H1 (cell line): ENCODE results near the gene PRR7. TPM values are rescaled to one million over a fixed set of nuclear protein-coding genes. Genes with fewer than 3 reads are reported as not detected.

ENCODE experiments used
- CTCF ChIA-PET: fragments of 300-600 bp; sonication (Branson Sonifier 250); formaldehyde crosslinking; loops from one replicate; lab custom pipeline; 2021; ENCODE audit not compliant: partially characterized antibody; lab: Charles Lee
- POLR2A ChIA-PET: fragments of 300-600 bp; sonication (Branson Sonifier 250); formaldehyde crosslinking; loops from one replicate; lab custom pipeline; 2021; ENCODE audit warnings: inconsistent platforms; ENCODE audit not compliant: partially characterized antibody; lab: Charles Lee
- DNase-seq, 2 experiments: peaks; one replicate each; pipeline versions ENCODE4 v3.0.0 to v3.0.0-alpha.2; 2010 to 2022; ENCODE audit warnings: low spot score in 2 of 2, low read depth in 1 of 2, mixed read lengths in 1 of 2
- FAIRE-seq: peaks from 2 replicates; lab custom pipeline; 2011; peaks lifted over from hg19 to GRCh38; lab: Jason Lieb, UNC
- H2AFZ ChIP-seq: 2 replicates; pipeline ENCODE4 v1.8.1; 2012; ENCODE audit warnings: low read length, inconsistent platforms
- H2AK5ac ChIP-seq: 2 replicates; pipeline ENCODE4 v1.6.1; 2013; ENCODE audit warnings: low read depth, low read length
- H2BK120ac ChIP-seq: replicated peaks from 2 replicates; pipeline ENCODE3; 2013; ENCODE audit warnings: low read depth, low read length, inconsistent platforms
- H2BK12ac ChIP-seq: 2 replicates; pipeline ENCODE4 v1.6.1; 2013; ENCODE audit warnings: low read depth, low read length
- H2BK15ac ChIP-seq: 2 replicates; pipeline ENCODE4 v1.6.1; 2013; ENCODE audit warnings: low read length
- H2BK20ac ChIP-seq: 2 replicates; pipeline ENCODE4 v1.6.1; 2013; ENCODE audit warnings: low read length
- H2BK5ac ChIP-seq: 2 replicates; pipeline ENCODE4 v1.6.1; 2013; ENCODE audit warnings: low read depth, low read length
- H3K14ac ChIP-seq: 2 replicates; pipeline ENCODE4 v1.6.1; 2013; ENCODE audit warnings: inconsistent platforms; ENCODE audit not compliant: insufficient read length
- H3K18ac ChIP-seq: 2 replicates; pipeline ENCODE4 v1.6.1; 2013; ENCODE audit warnings: low read length; ENCODE audit errors: extremely low read depth
- H3K23ac ChIP-seq: 2 replicates; pipeline ENCODE4 v1.6.1; 2013; ENCODE audit warnings: inconsistent platforms; ENCODE audit not compliant: insufficient read length
- H3K23me2 ChIP-seq: 2 replicates; pipeline ENCODE4 v1.6.1; 2013; ENCODE audit warnings: low read depth, low read length
- H3K27ac ChIP-seq: 2 replicates; pipeline ENCODE4 v1.6.1; 2011; ENCODE audit warnings: low read depth, low read length, inconsistent platforms
- H3K27me3 ChIP-seq, 4 experiments: replicated peaks in 1 of 4; 1 replicate in 1 of 4; 2 replicates in 3 of 4; pipeline versions ENCODE4 v1.6.1 to v1.8.1; 2011 to 2013; ENCODE audit warnings: low read length in 3 of 4, mild to moderate bottlenecking in 3 of 4, inconsistent platforms in 2 of 4, mixed read lengths in 2 of 4, moderate library complexity in 1 of 4; ENCODE audit not compliant: control insufficient read depth in 3 of 4, insufficient read depth in 3 of 4; ENCODE audit errors: extremely low read depth in 1 of 4
- H3K36me3 ChIP-seq, 4 experiments: 2 replicates each; pipeline versions ENCODE4 v1.6.1 to v1.8.1; 2011 to 2013; ENCODE audit warnings: mild to moderate bottlenecking in 4 of 4, low read length in 3 of 4, moderate library complexity in 2 of 4, control low read depth in 1 of 4, inconsistent platforms in 1 of 4; ENCODE audit not compliant: insufficient read depth in 4 of 4, control insufficient read depth in 2 of 4
- H3K4ac ChIP-seq: replicated peaks from 2 replicates; pipeline ENCODE3; 2013; ENCODE audit warnings: low read length, low read depth, mixed read lengths, inconsistent platforms; ENCODE audit not compliant: insufficient read length
- H3K4me1 ChIP-seq, 4 experiments: replicated peaks in 1 of 4; 1 replicate in 1 of 4; 2 replicates in 3 of 4; pipeline versions ENCODE4 v1.6.1 to v1.8.1; 2011 to 2013; ENCODE audit warnings: low read length in 3 of 4, inconsistent platforms in 2 of 4, mixed read lengths in 1 of 4; ENCODE audit not compliant: insufficient read depth in 4 of 4, control insufficient read depth in 3 of 4
- H3K4me2 ChIP-seq, 2 experiments: 2 replicates each; pipeline versions ENCODE4 v1.6.1 to v1.8.1; 2011 to 2013; ENCODE audit warnings: low read depth in 2 of 2, low read length in 2 of 2, control low read depth in 1 of 2, inconsistent platforms in 1 of 2, mild to moderate bottlenecking in 1 of 2; ENCODE audit not compliant: insufficient read depth in 1 of 2
- H3K4me3 ChIP-seq, 4 experiments: fragments of 200-600, 300-600 bp in 1 of 4; sonication (generic), shearing (Covaris generic), sonication (Bioruptor Twin) in 1 of 4; 2 replicates each; pipeline versions ENCODE4 v1.5.1 to v1.8.1; 2011 to 2016; ENCODE audit warnings: low read length in 4 of 4, low read depth in 3 of 4, control low read depth in 2 of 4, inconsistent platforms in 2 of 4, mild to moderate bottlenecking in 2 of 4, mixed read lengths in 1 of 4, moderate library complexity in 1 of 4; ENCODE audit not compliant: insufficient read depth in 2 of 4; ENCODE audit errors: extremely low read depth in 1 of 4
- H3K56ac ChIP-seq: replicated peaks from 2 replicates; pipeline ENCODE3; 2013; ENCODE audit warnings: low read depth, mild to moderate bottlenecking, mixed read lengths, low read length, inconsistent platforms; ENCODE audit not compliant: insufficient read length
- H3K79me1 ChIP-seq: 2 replicates; pipeline ENCODE4 v1.6.1; 2013; ENCODE audit warnings: low read depth, low read length, control low read depth
- H3K79me2 ChIP-seq, 2 experiments: 2 replicates each; pipeline versions ENCODE4 v1.6.1 to v1.8.1; 2012 to 2013; ENCODE audit warnings: low read length in 2 of 2, mild to moderate bottlenecking in 2 of 2, inconsistent platforms in 1 of 2; ENCODE audit not compliant: insufficient read depth in 2 of 2, control insufficient read depth in 1 of 2
- H3K9ac ChIP-seq, 4 experiments: replicated peaks in 1 of 4; 1 replicate in 1 of 4; 2 replicates in 3 of 4; pipeline versions ENCODE4 v1.6.1 to v1.8.1; 2011 to 2013; ENCODE audit warnings: low read depth in 3 of 4, low read length in 3 of 4, control low read depth in 2 of 4, mild to moderate bottlenecking in 2 of 4, moderate library complexity in 2 of 4, inconsistent platforms in 1 of 4; ENCODE audit errors: extremely low read depth in 1 of 4
- H3K9me3 ChIP-seq, 2 experiments: 2 replicates each; pipeline versions ENCODE4 v1.6.1 to v1.8.1; 2012 to 2013; ENCODE audit warnings: mild to moderate bottlenecking in 2 of 2, moderate library complexity in 2 of 2, control low read depth in 1 of 2, inconsistent platforms in 1 of 2, low read depth in 1 of 2, low read length in 1 of 2, mixed read lengths in 1 of 2; ENCODE audit not compliant: insufficient read depth in 2 of 2
- H4K20me1 ChIP-seq, 2 experiments: replicated peaks in 1 of 2; 2 replicates each; pipeline versions ENCODE3 to v1.8.1; 2011 to 2013; ENCODE audit warnings: inconsistent platforms in 2 of 2, low read length in 2 of 2, mild to moderate bottlenecking in 1 of 2; ENCODE audit not compliant: insufficient read depth in 2 of 2, control insufficient read depth in 1 of 2
- H4K5ac ChIP-seq: 2 replicates; pipeline ENCODE4 v1.6.1; 2013; ENCODE audit warnings: low read length, low read depth, mixed read lengths, inconsistent platforms; ENCODE audit not compliant: insufficient read length
- H4K8ac ChIP-seq: 2 replicates; pipeline ENCODE4 v1.8.0; 2013; ENCODE audit warnings: mild to moderate bottlenecking, moderate library complexity, low read length, inconsistent platforms; ENCODE audit not compliant: insufficient read depth; ENCODE audit errors: extremely low read depth
- H4K91ac ChIP-seq: replicated peaks from 2 replicates; pipeline ENCODE3; 2013; ENCODE audit warnings: low read length, mixed read lengths, inconsistent platforms; ENCODE audit not compliant: insufficient read length
- ATF2 ChIP-seq: IDR thresholded peaks from 2 replicates; pipeline ENCODE4 v1.6.1; 2012; ENCODE audit warnings: low read length, inconsistent platforms
- BACH1 ChIP-seq: IDR thresholded peaks from 2 replicates; pipeline ENCODE4 v1.6.1; 2012; ENCODE audit warnings: low read length, improper control_type of control experiment
- CBX5 ChIP-seq: fragments of 300-800, 300-1000 bp; sonication (generic); IDR thresholded peaks from 2 replicates; pipeline ENCODE4 v1.7.1; 2016; ENCODE audit warnings: antibody characterized with exemption, low read length, low read depth
- CBX8 ChIP-seq: fragments of 300-800, 300-1000 bp; sonication (generic); IDR thresholded peaks from 2 replicates; pipeline ENCODE4 v1.7.1; 2016; ENCODE audit warnings: low read depth, low read length, borderline replicate concordance
- CHD1 ChIP-seq: IDR thresholded peaks from 2 replicates; pipeline ENCODE4 v1.6.1; 2012; ENCODE audit warnings: low read depth, low read length, improper control_type of control experiment
- CHD2 ChIP-seq: IDR thresholded peaks from 2 replicates; pipeline ENCODE4 v1.6.1; 2012; ENCODE audit warnings: low read length, improper control_type of control experiment
- GABPA ChIP-seq: IDR thresholded peaks from 2 replicates; pipeline ENCODE4 v1.6.1; 2011; ENCODE audit warnings: mild to moderate bottlenecking, low read length, moderate library complexity, borderline replicate concordance; ENCODE audit not compliant: insufficient read depth
- KDM4A ChIP-seq: IDR thresholded peaks from one replicate; pipeline ENCODE4 v1.7.1; 2012; ENCODE audit warnings: low read depth, mild to moderate bottlenecking, moderate library complexity, low read length, inconsistent platforms; ENCODE audit not compliant: severe bottlenecking
- TAF7 ChIP-seq: optimal IDR thresholded peaks from 2 replicates; pipeline ENCODE3; 2011; ENCODE audit warnings: low read depth, mild to moderate bottlenecking, inconsistent platforms, low read length, moderate library complexity, borderline replicate concordance
- TEAD4 ChIP-seq: IDR thresholded peaks from 2 replicates; pipeline ENCODE4 v1.6.1; 2012; ENCODE audit warnings: low read depth, low read length, inconsistent platforms, mixed read lengths
- ZNF274 ChIP-seq: IDR thresholded peaks from 2 replicates; pipeline ENCODE4 v1.7.0; 2012; ENCODE audit warnings: low read length, borderline replicate concordance; ENCODE audit errors: extremely low read depth
- WGBS, 2 experiments: shearing (Covaris generic) in 1 of 2; methylation state at CpG; one replicate each; pipeline versions ENCODE4 v1.1.6 to v1.1.7; 2013 to 2015; ENCODE audit warnings: low lambda C conversion rate in 2 of 2, mixed read lengths in 2 of 2, inconsistent platforms in 1 of 2, low coverage in 1 of 2, missing lambda C conversion rate in 1 of 2; ENCODE audit not compliant: insufficient replicate concordance in 2 of 2, insufficient coverage in 1 of 2, insufficient read length in 1 of 2; ENCODE audit errors: extremely low coverage in 1 of 2, missing lambda C conversion rate in 1 of 2; 5-methylcytosine and 5-hydroxymethylcytosine counted together
- polyA plus RNA-seq, 7 experiments: library from polyadenylated mRNA; depleted of rRNA in 3 of 7; stranded (reverse) in 5 of 7; unstranded in 2 of 7; fragments of >200 nt in 5 of 7; fragments of 200-250 nt in 2 of 7; gene quantifications; 1 replicate in 5 of 7; 2 replicates in 1 of 7; 4 replicates in 1 of 7; pipeline versions ENCODE4 v1.2.1 to v1.2.3, GENCODE V29; 2011 to 2013; ENCODE audit warnings: missing spikeins in 2 of 7, mixed read lengths in 2 of 7
- total RNA-seq: library from RNA; stranded (reverse); fragmentation: NEBNext Ultra II Directional; extraction: Animal tissue kit (Norgen Biotek cat#: 25700); gene quantifications from 2 replicates; pipeline ENCODE4 v1.2.1, GENCODE V29; 2021

PRR7 gene
- total and polyA plus RNA-seq, 2 of the 8 experiments (the other 6 are each of a cell fraction or from before 2014, with no cell fraction given): 8.0 to 11.8 TPM

GRCh38 chr5:177439518-177440053 lies 7.0 kb upstream of the PRR7 start:
- Histone ChIP-seq H3K9ac (no peak overlapping the region), H3K9me3 (no peaks in the 10 kb centered on the region), H3K18ac (no peak overlapping the region), H3K27me3 (peaks cover 0 to 2% (median 0%) of the 10 kb centered on the region in 4 experiments; a peak in 2 of 7 replicates), H2BK120ac (no peak overlapping the region), H3K79me1 (no peaks in the 10 kb centered on the region), H3K4me3 (no peak overlapping the region), H3K4me2 (no peak overlapping the region), H2AK5ac (no peak overlapping the region), H2BK12ac (0 out of 2 replicates have a peak overlapping the region, but pooled peaks have one; percentile 7), H3K27ac (no peak overlapping the region), H2BK15ac (no peak overlapping the region), H3K23ac (no peak overlapping the region), H4K20me1 (peaks cover 0 to 7% of the 10 kb centered on the region in 2 experiments), H4K8ac (no peak overlapping the region), H3K56ac (no peak overlapping the region), H3K4ac (no peak overlapping the region), H3K36me3 (peaks cover 2 to 20% (median 11%) of the 10 kb centered on the region in 4 experiments; a peak in 6 of 8 replicates), H2BK5ac (no peak overlapping the region), H4K91ac (no peak overlapping the region), H3K79me2 (no peaks in the 10 kb centered on the region), H4K5ac (no peak overlapping the region), H3K4me1 (peaks cover 0 to 11% (median 3%) of the 10 kb centered on the region in 4 experiments; a peak in 3 of 7 replicates), H3K23me2 (no peaks in the 10 kb centered on the region), H2AFZ (no peak overlapping the region), H3K14ac (no peak overlapping the region), H2BK20ac (peak overlapping the region; percentile 57; the same call in 1 of the 2 replicates)
- POLR2A ChIA-PET: interaction anchor here (0.9 to 67.5 kb wide), 5 partner anchors 16 to 58 kb away, joined by 3 to 3349 read pairs (median 143); partner anchors contain the start of genes DBN1, DOK3, GRK6 and PDLIM7
- FAIRE-seq: no peak
- no peak for DNase-seq
- CTCF ChIA-PET: interaction anchor here (0.6 to 23.6 kb wide), 8 partner anchors 9 to 687 kb away, joined by 3 to 430 read pairs (median 76); partner anchors contain the start of genes F12, PFN3 and SLC34A1
- 96% methylated on average over 4 of the region's 4 CpGs; no CpG with 5 or more reads in 1 of the 2 experiments for WGBS, 2 experiments
- TF ChIP-seq CHD1: no peak
- no peak for TF ChIP-seq KDM4A
- no peak for TF ChIP-seq GABPA
- no peak for TF ChIP-seq TAF7
- no peak for TF ChIP-seq CBX8
- TF ChIP-seq ATF2: no peak
- no peak for TF ChIP-seq CBX5
- TF ChIP-seq ZNF274: no peak
- no peak for TF ChIP-seq BACH1
- no peak for TF ChIP-seq CHD2
- TF ChIP-seq TEAD4: no peak
